Activated CD8-positive, alpha-beta memory T cell treated with anti-CD3 and anti-CD28 coated beads, Interleukin-2, amount 10 ng/mL, durations not matched to agents 7 days and 5 days (primary cell): Measurements from ENCODE around the gene RBP3. TPM values are rescaled to one million over a fixed set of nuclear protein-coding genes. Genes with fewer than 3 reads are reported as not detected.

Source experiments
- ATAC-seq: fragments of 150-1000 bp; cut with Tn5 transposase; one replicate; pipeline ENCODE4 v1.10.0; 2021; ENCODE audit warnings: moderate library complexity
- CTCF ChIA-PET: fragments of 350-600 bp; sonication (Branson Sonifier 250); formaldehyde crosslinking; loops from one replicate; lab custom pipeline; 2021; ENCODE audit warnings: antibody characterized with exemption; lab: Charles Lee
- DNase-seq: peaks from one replicate; pipeline ENCODE4 v3.0.0-alpha.2; 2020
- H3K27ac Mint-ChIP-seq: one replicate; pipeline ENCODE4 v1.8.0; 2021; ENCODE audit warnings: mild to moderate bottlenecking, mixed read lengths
- H3K27me3 Mint-ChIP-seq: one replicate; pipeline ENCODE4 v1.8.0; 2021; ENCODE audit warnings: mixed read lengths
- H3K36me3 Mint-ChIP-seq: one replicate; pipeline ENCODE4 v1.8.0; 2021; ENCODE audit warnings: mild to moderate bottlenecking, mixed read lengths
- H3K4me1 Mint-ChIP-seq: one replicate; pipeline ENCODE4 v1.8.0; 2021; ENCODE audit warnings: mixed read lengths
- H3K4me3 Mint-ChIP-seq: one replicate; pipeline ENCODE4 v1.8.0; 2021; ENCODE audit warnings: mild to moderate bottlenecking, moderate library complexity, mixed read lengths
- H3K9me3 Mint-ChIP-seq: one replicate; pipeline ENCODE4 v1.8.0; 2022; ENCODE audit warnings: low read depth, mixed read lengths
- total RNA-seq, 2 experiments: library from RNA; stranded (reverse); gene quantifications; one replicate each; pipeline ENCODE4 v1.2.3, GENCODE V29; 2021

RBP3 gene
- total RNA-seq, 2 experiments from 2014 or later: not detected

GRCh38 chr10:47347303-47347675 is 874 bp upstream of the RBP3 start:
- Mint-ChIP-seq H3K9me3 (no peaks in the 10 kb centered on the region), H3K36me3 (no peaks in the 10 kb centered on the region), H3K4me3 (no peak overlapping the region), H3K27me3 (peaks cover 6% of the 10 kb centered on the region), H3K4me1 (no peaks in the 10 kb centered on the region), H3K27ac (no peak overlapping the region)
- ATAC-seq: no peak
- DNase-seq: no peak
- CTCF ChIA-PET: no interaction called here

- H3K9me3 Mint-ChIP-seq: no peaks in the 10 kb centered on the region
- H3K27ac Mint-ChIP-seq: no peak overlapping the region
- no peaks in the 10 kb centered on the region for H3K36me3 Mint-ChIP-seq
- DNase-seq (no peak), ATAC-seq (no peak)
- H3K4me1 Mint-ChIP-seq: no peaks in the 10 kb centered on the region
- H3K4me3 Mint-ChIP-seq: no peak overlapping the region
- CTCF ChIA-PET: no interaction called here
- H3K27me3 Mint-ChIP-seq: no peaks in the 10 kb centered on the region
These were observed 703 bp downstream of the RBP3 start for GRCh38 chr10:47348661-47349470.

DNA sequence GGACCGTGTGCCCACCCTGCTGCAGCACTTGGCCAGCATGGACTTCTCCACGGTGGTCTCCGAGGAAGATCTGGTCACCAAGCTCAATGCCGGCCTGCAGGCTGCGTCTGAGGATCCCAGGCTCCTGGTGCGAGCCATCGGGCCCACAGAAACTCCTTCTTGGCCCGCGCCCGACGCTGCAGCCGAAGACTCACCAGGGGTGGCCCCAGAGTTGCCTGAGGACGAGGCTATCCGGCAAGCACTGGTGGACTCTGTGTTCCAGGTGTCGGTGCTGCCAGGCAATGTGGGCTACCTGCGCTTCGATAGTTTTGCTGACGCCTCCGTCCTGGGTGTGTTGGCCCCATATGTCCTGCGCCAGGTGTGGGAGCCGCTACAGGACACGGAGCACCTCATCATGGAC is 1.4 kb downstream of the RBP3 start:
- ATAC-seq (no peak), DNase-seq (no peak)
- H3K36me3 Mint-ChIP-seq: no peaks in the 10 kb centered on the region
- no peak overlapping the region for H3K4me3 Mint-ChIP-seq
- no peaks in the 10 kb centered on the region for H3K4me1 Mint-ChIP-seq
- H3K9me3 Mint-ChIP-seq: no peaks in the 10 kb centered on the region
- CTCF ChIA-PET: no interaction called here
- H3K27ac Mint-ChIP-seq: no peak overlapping the region
- no peaks in the 10 kb centered on the region for H3K27me3 Mint-ChIP-seq

DNA sequence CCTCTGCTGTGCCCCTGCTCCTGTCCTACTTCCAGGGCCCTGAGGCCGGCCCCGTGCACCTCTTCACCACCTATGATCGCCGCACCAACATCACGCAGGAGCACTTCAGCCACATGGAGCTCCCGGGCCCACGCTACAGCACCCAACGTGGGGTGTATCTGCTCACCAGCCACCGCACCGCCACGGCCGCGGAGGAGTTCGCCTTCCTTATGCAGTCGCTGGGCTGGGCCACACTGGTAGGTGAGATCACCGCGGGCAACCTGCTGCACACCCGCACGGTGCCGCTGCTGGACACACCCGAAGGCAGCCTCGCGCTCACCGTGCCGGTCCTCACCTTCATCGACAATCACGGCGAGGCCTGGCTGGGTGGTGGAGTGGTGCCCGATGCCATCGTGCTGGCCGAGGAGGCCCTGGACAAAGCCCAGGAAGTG is 1.8 kb downstream of the RBP3 start:
- DNase-seq: no peak
- no peaks in the 10 kb centered on the region for H3K4me1 Mint-ChIP-seq
- no peak for ATAC-seq
- H3K4me3 Mint-ChIP-seq: no peak overlapping the region
- H3K27ac Mint-ChIP-seq: no peak overlapping the region
- H3K27me3 Mint-ChIP-seq: no peaks in the 10 kb centered on the region
- CTCF ChIA-PET: no interaction called here
- H3K36me3 Mint-ChIP-seq: no peaks in the 10 kb centered on the region
- H3K9me3 Mint-ChIP-seq: no peaks in the 10 kb centered on the region

- no peak overlapping the region for H3K4me3 Mint-ChIP-seq
- H3K27me3 Mint-ChIP-seq: no peaks in the 10 kb centered on the region
- no peaks in the 10 kb centered on the region for H3K4me1 Mint-ChIP-seq
- DNase-seq (no peak), ATAC-seq (no peak)
- H3K36me3 Mint-ChIP-seq: no peaks in the 10 kb centered on the region
- no peaks in the 10 kb centered on the region for H3K9me3 Mint-ChIP-seq
- no peak overlapping the region for H3K27ac Mint-ChIP-seq
- CTCF ChIA-PET: no interaction called here
These were observed 2.8 kb downstream of the RBP3 start for GRCh38 chr10:47350671-47351640.

DNA sequence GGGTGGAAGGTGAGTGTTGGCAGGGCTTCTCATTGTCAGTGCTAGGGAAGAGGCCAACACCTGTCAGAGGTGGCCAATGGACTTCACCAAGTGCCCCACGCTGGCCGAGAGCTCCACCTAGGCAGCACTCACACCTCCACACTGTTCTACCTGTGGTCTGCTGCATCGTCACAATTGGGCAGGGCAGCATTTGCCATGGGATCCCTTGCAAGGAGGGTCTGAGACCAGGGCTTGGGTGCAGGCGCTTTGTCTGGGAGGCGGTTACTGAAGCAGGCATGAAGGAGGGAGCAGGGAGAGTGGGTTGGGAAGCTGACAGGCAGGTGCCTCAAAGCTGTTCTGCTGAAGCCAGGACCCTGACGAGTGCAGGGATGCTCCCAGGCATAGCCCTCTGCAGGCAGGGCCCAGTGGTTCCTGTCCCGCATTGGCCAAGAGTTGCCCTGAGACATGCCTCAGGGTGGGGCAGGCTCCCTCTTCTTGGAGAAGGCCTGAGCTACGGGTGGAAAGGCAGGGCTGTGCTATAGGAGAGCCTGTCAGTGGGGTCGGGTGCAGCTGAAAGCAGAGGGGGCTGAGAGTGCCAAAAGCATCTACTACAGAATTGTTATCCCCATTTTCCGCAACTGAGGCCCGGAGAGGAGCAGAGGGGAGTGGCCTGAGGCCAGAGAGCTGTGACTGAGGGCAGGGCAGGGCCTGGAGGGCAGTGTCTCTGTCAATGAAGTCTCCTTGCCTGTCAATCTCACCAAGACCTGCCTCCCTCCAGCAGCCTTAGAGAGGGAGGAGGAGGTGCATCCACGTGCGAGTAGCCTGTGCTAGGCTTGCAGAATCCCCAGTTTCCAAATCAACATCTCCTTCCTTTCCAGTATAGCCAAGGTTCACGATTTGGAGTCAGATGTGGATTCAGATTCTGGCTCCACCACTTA is 4.0 kb downstream of the RBP3 start:
- no peaks in the 10 kb centered on the region for H3K27me3 Mint-ChIP-seq
- no peaks in the 10 kb centered on the region for H3K4me1 Mint-ChIP-seq
- ATAC-seq: no peak
- no peak for DNase-seq
- H3K27ac Mint-ChIP-seq: no peak overlapping the region
- H3K9me3 Mint-ChIP-seq: no peaks in the 10 kb centered on the region
- CTCF ChIA-PET: no interaction called here
- no peak overlapping the region for H3K4me3 Mint-ChIP-seq
- no peaks in the 10 kb centered on the region for H3K36me3 Mint-ChIP-seq

GRCh38 chr10:47353351-47353750 is 5.2 kb downstream of the RBP3 start:
- no peak overlapping the region for H3K27ac Mint-ChIP-seq
- ATAC-seq: no peak
- CTCF ChIA-PET: no interaction called here

GRCh38 chr10:47354165-47354564 is 6.0 kb downstream of the RBP3 start:
- Mint-ChIP-seq H3K4me1 (no peaks in the 10 kb centered on the region), H3K4me3 (no peak overlapping the region), H3K36me3 (no peaks in the 10 kb centered on the region), H3K9me3 (no peaks in the 10 kb centered on the region), H3K27me3 (no peaks in the 10 kb centered on the region), H3K27ac (no peak overlapping the region)
- ATAC-seq (no peak), DNase-seq (no peak)
- CTCF ChIA-PET: no interaction called here

More at GRCh38 chr10:47353351-47353750, 5.2 kb downstream of the RBP3 start:
- Mint-ChIP-seq H3K4me3 (no peak overlapping the region), H3K27me3 (no peaks in the 10 kb centered on the region), H3K9me3 (no peaks in the 10 kb centered on the region), H3K36me3 (no peaks in the 10 kb centered on the region), H3K4me1 (no peaks in the 10 kb centered on the region)
- no peak for DNase-seq

GRCh38 chr10:47354900-47355299 is 6.7 kb downstream of the RBP3 start:
- Mint-ChIP-seq H3K4me1 (no peaks in the 10 kb centered on the region), H3K4me3 (no peak overlapping the region), H3K27ac (no peak overlapping the region), H3K9me3 (no peaks in the 10 kb centered on the region), H3K36me3 (no peaks in the 10 kb centered on the region), H3K27me3 (no peaks in the 10 kb centered on the region)
- no peak for DNase-seq
- no peak for ATAC-seq
- CTCF ChIA-PET: no interaction called here

DNA sequence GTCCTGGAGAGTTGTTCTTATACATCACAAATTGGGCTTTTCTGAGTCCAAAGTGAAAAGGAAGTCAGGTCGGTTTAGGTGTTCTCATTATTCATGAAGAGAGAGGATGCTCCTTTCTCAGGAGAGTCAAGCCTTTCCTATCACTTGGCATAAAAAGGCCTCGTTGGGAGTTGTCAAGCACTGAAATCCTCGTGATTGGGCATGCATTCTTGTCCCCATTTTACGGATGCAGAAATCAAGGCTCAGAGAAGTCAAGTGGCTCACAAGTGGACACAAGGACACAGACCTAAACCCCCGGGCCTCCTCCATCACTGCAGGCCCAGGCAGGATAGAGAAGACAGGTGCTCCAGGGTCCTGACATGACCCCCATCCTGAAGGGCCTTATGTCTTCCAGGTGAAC is 8.5 kb downstream of the RBP3 start:
- DNase-seq: no peak
- Mint-ChIP-seq H3K4me3 (no peak overlapping the region), H3K27ac (no peak overlapping the region), H3K36me3 (no peaks in the 10 kb centered on the region), H3K4me1 (no peaks in the 10 kb centered on the region), H3K9me3 (no peaks in the 10 kb centered on the region), H3K27me3 (no peaks in the 10 kb centered on the region)
- CTCF ChIA-PET: no interaction called here
- ATAC-seq: no peak

DNA sequence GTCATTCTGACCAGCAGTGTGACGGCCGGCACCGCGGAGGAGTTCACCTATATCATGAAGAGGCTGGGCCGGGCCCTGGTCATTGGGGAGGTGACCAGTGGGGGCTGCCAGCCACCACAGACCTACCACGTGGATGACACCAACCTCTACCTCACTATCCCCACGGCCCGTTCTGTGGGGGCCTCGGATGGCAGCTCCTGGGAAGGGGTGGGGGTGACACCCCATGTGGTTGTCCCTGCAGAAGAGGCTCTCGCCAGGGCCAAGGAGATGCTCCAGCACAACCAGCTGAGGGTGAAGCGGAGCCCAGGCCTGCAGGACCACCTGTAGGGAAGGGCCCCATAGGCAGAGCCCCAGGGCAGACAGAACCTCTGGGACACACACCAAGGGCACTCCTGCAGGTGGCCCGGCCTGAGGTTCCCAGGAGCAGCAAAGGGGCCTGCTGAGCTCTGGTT is 9.0 kb downstream of the RBP3 start:
- Mint-ChIP-seq H3K36me3 (no peaks in the 10 kb centered on the region), H3K9me3 (no peaks in the 10 kb centered on the region), H3K27me3 (no peaks in the 10 kb centered on the region), H3K4me1 (no peaks in the 10 kb centered on the region), H3K4me3 (no peak overlapping the region), H3K27ac (no peak overlapping the region)
- CTCF ChIA-PET: no interaction called here
- ATAC-seq: no peak
- DNase-seq: no peak

- ATAC-seq (no peak), DNase-seq (no peak)
- Mint-ChIP-seq H3K27ac (no peak overlapping the region), H3K27me3 (no peaks in the 10 kb centered on the region), H3K9me3 (no peaks in the 10 kb centered on the region), H3K4me3 (no peak overlapping the region), H3K4me1 (no peaks in the 10 kb centered on the region), H3K36me3 (no peaks in the 10 kb centered on the region)
- CTCF ChIA-PET: no interaction called here
These were observed 9.7 kb downstream of the RBP3 start for GRCh38 chr10:47357911-47358310.

DNA sequence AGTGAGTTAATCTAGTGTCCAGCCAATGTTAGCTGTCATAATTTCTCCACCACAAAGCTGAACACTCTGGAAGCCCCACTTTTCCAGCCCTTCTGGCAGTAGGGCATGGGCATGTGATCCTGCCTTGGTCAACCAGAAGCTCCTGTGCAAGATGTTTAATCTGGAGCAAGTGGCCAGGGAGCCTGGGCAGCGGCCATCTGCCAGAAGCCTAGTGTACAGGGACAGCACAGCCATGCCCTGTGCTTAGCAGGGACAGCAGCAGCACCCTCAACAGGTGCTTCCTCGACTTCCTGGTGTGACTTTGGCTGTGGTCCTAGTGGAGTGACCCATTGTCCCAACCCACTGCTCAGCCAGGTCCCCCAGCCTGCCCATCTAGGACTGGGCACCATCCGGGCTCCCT is 10.3 kb downstream of the RBP3 start:
- Mint-ChIP-seq H3K36me3 (no peaks in the 10 kb centered on the region), H3K4me3 (no peak overlapping the region), H3K4me1 (no peaks in the 10 kb centered on the region), H3K27ac (no peak overlapping the region), H3K27me3 (no peaks in the 10 kb centered on the region), H3K9me3 (no peaks in the 10 kb centered on the region)
- CTCF ChIA-PET: no interaction called here
- ATAC-seq (no peak), DNase-seq (no peak)
